Activated T-cell treated with anti-CD3 and anti-CD28 coated beads for 24 hours (primary cell): ENCODE results near the gene PLA2G2F.
A peak's percentile ranks its signal among the peaks of the same experiment; 100 is the strongest.

Experiments used
- DNase-seq: peaks from one replicate; pipeline ENCODE4 v3.0.0-alpha.2; 2020; ENCODE audit warnings: low read depth

Gene PLA2G2F, protein sequence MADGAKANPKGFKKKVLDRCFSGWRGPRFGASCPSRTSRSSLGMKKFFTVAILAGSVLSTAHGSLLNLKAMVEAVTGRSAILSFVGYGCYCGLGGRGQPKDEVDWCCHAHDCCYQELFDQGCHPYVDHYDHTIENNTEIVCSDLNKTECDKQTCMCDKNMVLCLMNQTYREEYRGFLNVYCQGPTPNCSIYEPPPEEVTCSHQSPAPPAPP

DNA sequence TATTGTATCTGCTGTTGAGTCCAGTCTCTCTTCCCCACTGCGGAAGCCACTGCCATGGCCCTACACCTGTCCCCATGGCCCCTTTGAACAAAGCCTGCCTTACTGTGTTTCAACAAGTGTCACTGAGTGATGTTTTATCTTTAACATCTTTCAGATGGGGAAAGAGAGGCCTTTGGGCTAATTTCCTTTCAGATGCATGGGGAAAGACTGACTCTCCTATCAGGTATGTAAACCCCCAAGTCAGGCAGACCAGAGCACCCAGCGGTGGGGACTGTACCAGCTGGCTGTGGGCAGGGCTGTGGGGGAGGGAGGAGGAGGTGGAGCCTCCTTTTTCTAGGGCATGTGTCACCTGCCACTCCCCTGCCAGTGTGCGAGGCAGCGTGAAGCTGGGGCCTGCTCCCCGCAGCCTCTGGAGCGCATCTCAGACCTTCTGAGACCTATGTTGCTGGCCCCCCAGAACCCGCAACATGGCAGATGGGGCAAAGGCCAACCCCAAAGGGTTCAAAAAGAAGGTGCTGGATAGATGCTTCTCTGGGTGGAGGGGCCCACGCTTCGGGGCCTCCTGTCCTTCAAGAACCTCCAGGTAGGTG is at the start of gene PLA2G2F:
TSS of gene PLA2G2F (plus strand) at position 363 of the 590 bp plus-strand sequence. CDS start at position 468, 105 bp downstream.
- no peak for DNase-seq

DNA sequence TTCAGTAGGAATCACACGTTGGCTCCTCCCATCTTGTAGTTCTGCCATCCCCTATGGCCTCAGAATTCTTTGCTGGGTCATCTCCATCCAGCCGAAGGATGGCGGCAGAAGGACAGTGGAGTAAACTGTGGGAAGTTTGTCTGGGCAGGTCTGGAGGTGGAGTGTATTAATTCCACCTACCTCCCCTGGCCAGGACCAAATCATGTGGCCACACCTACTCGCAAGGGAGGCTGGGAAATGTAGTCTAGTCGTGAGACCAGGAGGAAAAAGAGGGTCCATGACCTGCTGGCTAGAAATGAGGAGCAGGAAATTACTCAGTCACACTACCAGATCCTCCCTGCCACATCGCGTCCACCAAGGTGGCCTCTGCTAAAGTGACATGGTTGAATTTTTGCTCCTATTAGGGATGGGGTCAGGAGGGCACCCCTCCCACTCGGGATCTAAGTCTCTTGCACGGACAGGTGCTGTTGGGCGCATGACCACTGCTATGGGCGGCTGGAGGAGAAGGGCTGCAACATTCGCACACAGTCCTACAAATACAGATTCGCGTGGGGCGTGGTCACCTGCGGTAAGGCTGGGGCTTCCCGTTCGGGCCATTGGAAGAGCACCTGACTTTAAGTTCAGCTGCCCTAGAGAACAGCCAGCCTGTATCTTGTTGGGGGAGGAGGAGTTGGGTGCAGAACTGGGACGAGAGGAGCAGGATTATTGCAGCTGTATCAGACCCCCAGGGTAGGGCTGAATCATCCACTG is 49.6 kb upstream of the PLA2G2F start:
- no peak for DNase-seq

DNA sequence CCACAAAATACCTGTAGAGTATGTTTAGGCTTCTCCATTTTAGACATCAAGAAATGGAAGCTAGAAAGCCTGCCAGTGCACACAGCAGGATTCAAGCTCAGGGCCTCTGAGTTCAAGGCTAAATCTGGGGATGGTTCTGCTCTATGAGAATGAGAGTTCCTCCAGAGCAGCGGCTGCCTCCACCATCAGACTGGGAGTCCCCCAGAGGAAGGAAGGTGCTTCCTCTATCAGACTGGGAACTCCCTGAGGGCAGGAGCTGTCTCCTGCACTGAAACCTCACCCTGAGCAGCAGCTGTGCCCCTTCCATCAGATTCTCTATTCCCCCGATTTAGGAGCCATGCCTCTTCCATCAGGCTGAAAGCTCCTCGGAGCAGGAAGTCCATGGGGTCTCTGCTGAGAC is 49.0 kb upstream of the PLA2G2F start:
- no peak for DNase-seq

DNA sequence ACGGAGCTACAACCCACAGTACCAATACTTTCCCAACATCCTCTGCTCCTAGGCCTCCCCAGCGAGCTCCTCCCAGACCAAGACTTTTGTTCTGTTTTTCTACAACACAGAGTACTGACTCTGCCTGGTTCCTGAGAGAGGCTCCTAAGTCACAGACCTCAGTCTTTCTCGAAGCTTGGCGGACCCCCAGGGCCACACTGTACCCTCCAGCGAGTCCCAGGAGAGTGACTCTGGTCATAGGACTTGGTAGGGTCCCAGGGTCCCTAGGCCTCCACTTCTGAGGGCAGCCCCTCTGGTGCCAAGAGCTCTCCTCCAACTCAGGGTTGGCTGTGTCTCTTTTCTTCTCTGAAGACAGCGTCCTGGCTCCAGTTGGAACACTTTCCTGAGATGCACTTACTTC is 48.5 kb upstream of the PLA2G2F start:
- no peak for DNase-seq

DNA sequence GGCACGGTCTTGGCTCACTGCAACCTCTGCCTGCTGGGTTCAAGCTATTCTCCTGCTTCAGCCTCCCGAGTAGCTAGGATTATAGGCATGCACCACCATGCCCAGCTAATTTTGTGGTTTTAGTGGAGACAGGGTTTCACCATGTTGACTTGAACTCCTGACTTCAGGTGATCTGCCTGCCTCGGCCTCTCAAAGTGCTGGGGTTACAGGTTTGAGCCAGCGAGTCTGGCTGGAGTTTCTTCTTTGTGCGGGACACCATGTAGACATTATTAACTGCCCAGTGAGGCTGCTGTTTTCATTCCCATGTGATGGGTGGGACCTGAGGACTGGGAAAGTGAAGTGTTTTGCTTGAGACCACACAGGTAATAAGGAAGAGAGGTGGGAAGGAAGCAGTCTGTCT is 45.8 kb upstream of the PLA2G2F start:
- no peak for DNase-seq

DNA sequence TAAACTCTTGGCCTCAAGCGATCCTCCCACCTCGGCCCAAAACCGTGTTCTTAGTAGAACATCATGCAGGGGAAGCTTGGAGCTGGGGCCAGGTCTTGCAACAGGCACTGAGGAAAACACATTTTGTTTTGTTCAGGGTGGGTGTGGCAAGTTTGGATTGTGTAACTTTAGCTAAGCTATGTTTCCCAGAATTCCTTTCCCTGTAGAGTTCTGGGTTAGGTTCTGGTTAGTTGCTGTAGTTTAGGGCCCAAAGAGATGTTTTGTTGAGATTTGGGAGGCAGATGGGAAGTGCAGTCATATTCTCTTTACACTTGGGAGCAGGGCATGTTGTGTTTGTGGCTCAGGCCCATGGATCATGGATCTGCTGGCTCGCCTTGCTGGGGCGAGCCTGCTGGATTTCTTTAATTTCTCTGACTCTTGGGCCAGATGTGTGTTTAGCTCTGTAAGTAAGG is 45.2 kb upstream of the PLA2G2F start:
- DNase-seq, result no peak

DNA sequence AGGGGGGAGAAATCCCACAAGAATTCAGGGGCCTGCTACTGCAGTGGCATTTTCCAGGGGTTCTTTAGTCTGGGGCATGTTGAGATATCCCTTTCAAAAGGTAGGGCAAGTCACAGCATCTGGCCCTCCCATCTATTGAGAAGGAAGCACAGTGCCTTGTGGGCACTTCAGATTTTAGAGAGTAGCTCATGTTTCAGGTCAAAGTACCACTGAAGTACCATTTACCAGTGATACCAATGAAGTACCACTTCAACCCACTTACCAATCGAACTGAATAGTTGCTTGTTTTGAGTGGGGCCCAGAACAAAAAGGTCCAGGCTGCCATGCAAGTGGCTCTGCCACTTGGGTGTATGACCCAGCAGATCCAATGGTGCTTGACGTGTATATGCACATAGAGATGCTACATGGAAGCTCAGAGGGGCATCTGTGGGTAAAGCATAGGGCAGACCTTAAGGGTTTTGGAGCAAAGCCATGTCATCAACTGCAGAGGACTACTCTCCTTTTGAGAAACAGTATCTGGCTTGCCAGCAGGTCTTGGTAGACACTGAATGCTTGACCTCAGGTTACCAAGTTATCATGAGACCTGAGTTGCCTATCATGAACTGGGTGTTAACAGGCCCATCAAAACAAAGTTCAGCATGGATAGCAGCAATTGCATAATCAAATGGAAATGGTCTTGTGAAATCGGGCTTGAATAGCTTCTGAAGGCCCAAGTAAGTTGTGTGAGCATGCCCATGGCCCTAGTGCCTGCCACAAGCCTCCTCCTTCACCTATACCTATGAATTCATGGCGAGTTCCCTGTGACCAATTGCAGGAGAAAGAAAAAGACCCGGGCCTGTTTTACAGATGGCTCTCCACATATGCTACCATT is 43.3 kb upstream of the PLA2G2F start:
- no peak for DNase-seq

DNA sequence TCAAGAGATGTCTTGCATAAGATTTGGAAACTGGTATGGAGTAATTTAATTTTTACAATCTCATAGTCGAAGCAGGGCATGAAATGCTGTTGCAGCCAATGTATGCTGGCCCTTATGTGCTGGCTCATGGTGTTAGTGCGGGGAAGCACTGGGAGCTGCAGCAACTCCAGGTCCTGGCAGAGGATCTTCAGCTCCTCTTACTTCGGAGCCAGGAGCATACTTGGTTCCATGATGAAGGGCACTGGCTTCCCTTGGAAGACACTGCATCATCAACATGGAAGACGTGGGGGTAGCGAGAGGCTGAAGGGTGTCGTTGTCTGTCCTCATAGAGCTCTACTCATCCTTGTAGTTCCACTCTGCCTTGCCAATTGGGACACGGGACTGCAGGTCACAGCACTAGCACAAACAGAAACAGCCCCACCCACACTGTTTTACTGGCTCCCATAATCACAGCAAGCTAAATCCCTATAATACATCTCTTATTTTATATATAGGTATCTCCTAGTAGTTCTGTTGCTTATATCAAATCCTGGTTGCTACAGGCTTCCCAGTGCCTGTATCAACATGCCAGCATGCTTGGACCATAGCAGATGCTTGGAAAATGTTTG is 42.2 kb upstream of the PLA2G2F start:
- DNase-seq, result no peak

DNA sequence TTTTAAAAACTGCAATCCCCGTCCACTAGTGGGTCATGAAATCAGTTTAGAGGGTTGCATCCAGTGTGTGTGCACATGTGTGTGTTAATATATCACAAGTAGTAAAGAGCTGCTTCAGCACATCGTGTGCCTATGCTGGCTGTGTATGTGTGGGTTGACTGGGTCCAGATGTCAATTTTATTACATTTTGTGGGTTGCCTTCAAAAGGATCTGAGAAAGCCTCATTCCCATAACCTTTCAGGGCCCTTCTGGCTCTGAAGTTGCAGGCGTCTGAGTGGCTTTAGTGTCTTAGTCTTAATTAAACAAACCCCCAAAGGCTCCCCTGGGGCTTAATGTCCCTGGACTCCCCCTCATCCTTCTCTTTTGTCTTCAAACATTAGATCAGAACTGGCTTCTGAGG is 39.6 kb upstream of the PLA2G2F start:
- no peak for DNase-seq

DNA sequence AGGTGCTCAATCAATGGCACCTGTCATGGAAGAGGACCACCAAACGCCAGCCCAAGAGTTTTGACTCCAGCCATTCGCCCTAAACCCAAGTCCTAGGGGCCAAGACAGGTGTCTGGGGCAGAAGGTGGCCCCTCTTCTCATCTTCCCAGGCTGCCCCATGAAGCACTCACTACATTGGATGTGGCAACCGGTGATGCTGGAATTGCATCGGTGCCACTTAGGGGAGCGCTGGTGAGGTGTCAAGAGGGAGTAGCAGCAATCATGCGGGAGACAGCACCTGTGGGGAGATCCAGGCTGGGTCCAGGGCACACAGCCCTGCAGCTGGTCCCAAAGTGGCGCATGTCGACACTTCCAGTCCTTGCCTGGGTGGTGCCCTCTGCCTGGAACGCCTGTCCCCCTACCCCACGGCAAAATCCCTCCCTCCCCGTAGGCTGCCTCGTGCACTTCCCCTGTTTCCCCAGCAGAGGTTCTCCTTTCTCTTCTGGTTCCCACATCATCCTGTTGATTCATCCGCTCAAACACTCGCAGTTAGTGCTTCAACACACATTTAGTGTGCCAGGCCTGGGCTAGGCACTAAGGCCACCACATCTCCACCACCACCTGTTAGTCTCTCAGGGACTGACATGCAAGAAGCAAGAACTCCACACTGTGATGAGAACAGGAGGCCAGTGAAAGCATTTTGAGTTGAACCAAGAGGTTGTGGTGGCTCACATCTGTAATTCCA is 38.3 kb upstream of the PLA2G2F start:
- DNase-seq, result peak; percentile 16

DNA sequence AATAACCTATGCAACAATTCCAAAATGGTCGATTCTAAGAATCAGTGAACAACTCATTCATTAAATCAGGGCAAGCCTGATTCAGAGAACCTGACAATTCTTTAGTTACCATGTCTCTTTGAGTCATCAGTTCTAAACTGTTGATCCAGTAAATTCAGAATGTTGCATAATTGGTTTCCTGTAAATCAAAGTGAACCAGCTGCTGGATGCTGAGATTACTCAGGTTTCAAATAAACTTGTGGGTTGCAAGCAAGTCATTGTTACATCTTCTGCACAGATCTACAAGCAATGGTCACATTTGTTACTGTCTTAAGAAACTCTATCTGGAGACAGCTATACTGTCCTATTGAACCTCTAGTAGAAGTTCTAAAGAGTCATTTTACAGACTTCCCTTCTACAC is 36.2 kb upstream of the PLA2G2F start:
- no peak for DNase-seq

DNA sequence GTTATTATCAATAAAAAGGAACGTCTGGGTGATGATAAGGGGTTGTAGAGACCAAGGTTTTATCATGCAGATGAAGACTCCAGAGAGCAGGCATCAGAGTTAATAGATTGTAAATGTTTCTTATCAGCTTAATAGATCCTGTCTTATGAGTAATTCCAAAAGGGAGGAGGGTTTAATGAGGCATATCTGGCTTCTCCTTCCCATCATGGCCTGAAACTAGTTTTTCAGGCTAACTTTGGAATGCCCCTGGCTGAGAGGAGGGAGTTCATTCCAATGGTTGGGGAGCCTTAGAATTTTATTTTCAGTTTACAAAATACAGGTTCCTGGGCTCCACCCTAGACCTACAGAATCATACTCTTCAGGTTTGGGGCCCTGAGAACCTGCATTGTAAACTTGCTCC is 33.3 kb upstream of the PLA2G2F start:
- no peak for DNase-seq

DNA sequence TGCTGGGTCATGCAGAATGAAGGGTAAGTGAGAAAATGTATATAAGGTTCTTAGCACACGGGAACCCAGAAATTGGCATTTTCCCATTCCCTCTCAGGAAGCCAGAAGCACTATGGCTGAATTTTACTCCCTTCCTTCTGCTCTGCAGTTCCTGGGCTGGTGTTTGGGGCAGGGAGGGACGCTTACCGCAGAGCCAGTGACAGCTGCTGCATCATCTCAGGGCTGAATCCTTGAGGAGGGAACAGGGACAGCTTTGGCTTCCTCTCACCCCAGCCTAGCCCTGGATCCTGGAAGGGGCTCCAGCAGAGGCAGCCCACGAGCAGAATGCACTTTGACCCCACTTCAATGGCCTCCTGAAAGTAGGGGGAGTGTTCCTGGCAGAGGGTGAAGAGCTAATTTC is 31.8 kb upstream of the PLA2G2F start:
- no peak for DNase-seq

DNA sequence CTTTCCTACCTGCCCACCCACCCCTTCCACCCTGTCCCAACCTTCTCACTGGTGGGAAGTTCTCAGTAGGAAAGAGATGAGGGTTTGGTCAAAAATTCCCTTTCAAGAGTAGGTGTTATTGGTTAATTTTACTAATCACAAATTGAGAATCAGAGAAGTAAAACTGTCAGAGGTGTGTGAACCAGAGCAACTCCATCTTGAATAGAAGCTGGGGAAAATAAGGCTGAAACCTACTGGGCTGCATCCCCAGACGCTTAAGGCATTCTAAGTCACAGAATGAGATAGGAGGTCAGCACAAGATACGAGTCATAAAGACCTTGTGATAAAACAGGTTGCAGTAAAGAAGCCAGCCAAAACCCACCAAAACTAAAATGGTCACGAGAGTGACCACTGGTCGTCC is 31.3 kb upstream of the PLA2G2F start:
- no peak for DNase-seq

DNA sequence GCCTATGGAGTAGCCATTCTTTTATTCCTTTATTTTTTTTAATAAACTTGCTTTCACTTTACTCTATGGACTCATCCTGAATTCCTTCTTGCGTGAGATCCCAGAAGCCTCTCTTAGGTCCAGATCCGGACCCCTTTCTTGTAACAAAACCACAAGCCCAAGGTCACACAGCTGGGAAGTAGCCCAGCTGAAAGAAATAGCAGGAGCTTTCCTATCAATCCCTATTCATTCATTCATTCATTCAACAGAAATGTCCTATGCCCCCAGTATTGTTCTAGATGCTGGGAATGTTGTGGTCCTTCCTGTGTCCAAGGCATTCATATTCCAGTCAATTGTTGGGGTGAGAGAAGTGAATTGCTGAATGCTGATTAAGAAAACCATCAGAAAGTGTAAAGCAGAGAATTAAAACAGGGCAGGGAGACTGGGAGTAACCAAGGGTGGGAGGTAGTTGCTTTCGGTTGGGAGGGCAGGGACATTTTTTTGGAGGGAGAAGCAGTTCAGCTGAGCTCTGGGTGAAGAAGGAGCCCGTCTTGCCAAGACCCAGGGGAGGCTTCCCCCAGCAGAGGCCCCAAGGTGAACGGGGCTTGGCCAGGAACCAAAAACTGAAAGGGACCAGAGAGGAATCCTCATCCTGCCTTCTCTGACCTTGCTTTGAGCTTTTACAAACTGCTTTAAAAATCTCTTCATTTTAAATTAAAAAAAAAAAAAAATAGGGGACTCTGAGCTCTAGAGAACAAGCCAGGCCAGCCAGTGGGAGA is 30.6 kb upstream of the PLA2G2F start:
- no peak for DNase-seq

DNA sequence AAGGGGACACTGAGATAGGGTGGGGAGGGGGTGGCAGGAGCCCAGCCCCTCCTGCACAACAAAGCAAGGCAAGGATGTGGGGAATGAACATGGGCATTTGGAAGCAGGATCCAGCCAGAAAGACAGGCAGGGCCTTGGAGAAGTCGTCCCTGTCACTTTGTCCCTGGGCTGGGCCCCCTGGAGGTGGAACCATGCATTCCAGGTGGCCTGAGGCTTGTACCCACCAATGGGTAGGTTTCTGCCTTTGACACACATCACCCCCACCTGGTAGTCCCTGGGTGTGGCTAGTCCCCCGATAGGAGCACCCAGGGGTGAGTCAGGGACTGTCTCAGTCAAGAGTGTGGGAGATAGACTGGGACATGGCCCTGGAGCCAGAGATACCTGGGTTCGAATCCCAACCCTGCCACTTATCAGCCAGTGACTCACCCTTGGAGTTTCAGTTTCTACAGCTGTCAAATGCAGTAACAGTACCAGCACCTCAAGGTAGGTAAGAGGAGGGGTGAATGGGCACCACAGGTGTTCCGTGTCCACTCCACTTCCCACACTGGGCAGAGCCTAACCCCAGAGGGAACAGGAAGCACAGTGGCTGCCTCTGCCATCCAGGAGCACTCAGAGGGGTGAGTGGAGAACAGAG is 29.8 kb upstream of the PLA2G2F start:
- DNase-seq, result no peak

DNA sequence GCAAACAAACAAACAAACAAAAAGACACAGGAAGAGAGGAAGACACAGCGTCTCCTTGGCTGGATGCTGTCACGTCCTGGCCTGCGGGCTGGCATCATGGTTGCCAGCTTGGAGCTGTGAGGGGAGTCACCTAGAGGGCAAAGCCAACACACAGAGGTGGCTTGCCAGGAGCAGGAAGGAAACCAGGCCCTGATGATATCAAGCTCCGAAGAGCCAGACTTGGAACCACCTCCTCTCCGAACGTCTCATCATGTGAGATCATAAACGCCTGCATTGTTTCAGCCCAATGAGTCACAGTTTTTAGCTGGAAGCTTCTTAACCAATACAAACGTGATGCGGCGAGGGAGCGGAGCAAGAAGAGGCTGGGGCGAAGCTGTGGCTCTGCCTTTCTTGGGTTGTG is 28.4 kb upstream of the PLA2G2F start:
- DNase-seq, result no peak

DNA sequence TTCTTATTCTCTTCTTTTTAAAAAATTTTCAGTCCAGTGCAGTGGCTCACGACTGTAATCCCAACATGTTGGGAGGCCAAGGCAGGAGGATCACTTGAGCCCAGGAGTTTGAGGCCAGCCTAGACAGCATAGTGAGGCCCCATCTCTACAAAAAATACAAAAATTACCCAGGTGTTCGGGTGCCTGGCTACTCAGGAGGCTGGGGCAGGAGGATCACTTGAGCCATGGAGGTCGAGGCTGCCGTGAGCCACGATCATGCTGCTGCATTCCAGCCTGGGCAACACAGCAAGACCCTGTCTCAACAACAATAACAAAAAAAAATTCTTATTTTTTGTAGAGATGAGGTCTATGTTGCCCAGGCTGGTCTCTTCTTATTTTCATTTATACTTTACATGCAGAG is 27.7 kb upstream of the PLA2G2F start:
- DNase-seq, result no peak

DNA sequence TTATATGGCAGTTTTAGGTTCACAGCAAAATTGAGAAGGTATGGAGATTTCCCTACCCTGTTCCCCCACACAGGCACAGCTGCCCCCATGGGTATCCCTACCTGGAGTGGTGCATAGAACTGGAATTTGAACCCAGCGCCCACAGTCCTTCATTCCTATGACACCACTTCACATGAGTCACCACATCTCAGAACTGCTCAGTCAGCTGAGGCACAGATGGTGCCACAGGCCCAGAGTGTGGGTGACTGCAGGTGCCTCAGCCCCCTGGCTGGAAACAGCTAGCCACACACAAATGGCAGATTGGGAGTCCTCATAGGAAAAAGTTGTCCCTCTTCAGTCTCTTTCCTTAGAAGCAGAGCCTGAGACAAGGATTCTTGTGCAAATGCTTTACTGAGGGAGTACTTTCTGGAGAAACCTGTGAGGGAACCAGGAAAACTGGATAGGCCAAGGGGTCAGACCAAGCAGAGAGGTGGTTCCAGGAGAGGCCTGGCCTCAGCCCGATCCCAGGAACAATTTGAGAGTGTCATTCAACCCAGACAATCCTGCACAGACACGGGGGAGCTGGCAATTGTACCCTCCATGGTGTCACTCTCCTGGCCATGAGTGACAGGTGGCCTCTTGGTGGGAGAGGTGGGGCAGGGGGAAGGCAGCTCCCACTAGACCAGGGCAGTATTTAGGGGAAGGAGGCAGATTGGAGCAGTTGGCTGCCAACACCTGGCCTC is 26.7 kb upstream of the PLA2G2F start:
- DNase-seq, result no peak
